Liver (tissue), 3 donors: ENCODE results near the gene HS3ST2.

Source experiments
- CTCF ChIP-seq: fragments of 150-350 bp; IDR thresholded peaks from 2 replicates; pipeline ENCODE4 v1.5.1; 2017; ENCODE audit warnings: improper control_type of control experiment, low read depth, low read length; ENCODE audit not compliant: missing input control
- EGR1 ChIP-seq, 2 donors: IDR thresholded peaks; 2 replicates each; pipeline ENCODE4 v1.6.1; 2016 to 2018; ENCODE audit warnings: antibody characterized with exemption in 2 of 2, low read depth in 2 of 2
- GABPA ChIP-seq, 2 donors: IDR thresholded peaks in 1 of 2; conservative IDR thresholded peaks in 1 of 2; 2 replicates each; pipeline ENCODE4 v1.6.1; 2016; ENCODE audit warnings: antibody characterized with exemption in 2 of 2, mild to moderate bottlenecking in 1 of 2, moderate library complexity in 1 of 2
- HNF4G ChIP-seq: IDR thresholded peaks from 2 replicates; pipeline ENCODE4 v1.6.1; 2016; ENCODE audit warnings: antibody characterized with exemption
- JUND ChIP-seq, 2 donors: IDR thresholded peaks; 2 replicates each; pipeline ENCODE4 v1.6.1; 2016; ENCODE audit warnings: antibody characterized with exemption in 2 of 2
- MAX ChIP-seq: IDR thresholded peaks from 2 replicates; pipeline ENCODE4 v1.6.1; 2016; ENCODE audit warnings: antibody characterized with exemption
- RAD21 ChIP-seq, 2 donors: IDR thresholded peaks; 2 replicates each; pipeline ENCODE4 v1.6.1; 2016; ENCODE audit warnings: antibody characterized with exemption in 2 of 2, mild to moderate bottlenecking in 2 of 2
- REST ChIP-seq: IDR thresholded peaks from 2 replicates; pipeline ENCODE4 v1.6.1; 2016; ENCODE audit warnings: antibody characterized with exemption, mild to moderate bottlenecking
- RXRA ChIP-seq, 2 donors: IDR thresholded peaks; 2 replicates each; pipeline ENCODE4 v1.6.1; 2017 to 2018; ENCODE audit warnings: antibody characterized with exemption in 2 of 2, mild to moderate bottlenecking in 1 of 2
- TAF1 ChIP-seq: conservative IDR thresholded peaks from 2 replicates; pipeline ENCODE4 v1.6.1; 2016; ENCODE audit warnings: antibody characterized with exemption, mild to moderate bottlenecking
- YY1 ChIP-seq: IDR thresholded peaks from 2 replicates; pipeline ENCODE4 v1.6.1; 2016; ENCODE audit warnings: antibody characterized with exemption, mild to moderate bottlenecking
- donor health status: healthy.
- donor health status: healthy.

- TF ChIP-seq MAX (no peak), CTCF (no peak), REST (no peak), RAD21 (IDR thresholded peaks at IDR 0.05) (no peak), TAF1 (no peak), YY1 (no peak), GABPA (IDR thresholded peaks at IDR 0.05 in 1 of 2, conservative IDR thresholded peaks at IDR 0.05 in 1 of 2) (no peak), RXRA (IDR thresholded peaks at IDR 0.05) (no peak), HNF4G (no peak), EGR1 (IDR thresholded peaks at IDR 0.05; ENCODE audit: low read depth in 2 of 2) (no peak), JUND (IDR thresholded peaks at IDR 0.05) (no peak)
Observed at GRCh38 chr16:22782314-22782713, 31.6 kb upstream of the HS3ST2 start.
